SU-DHL-6 (cell line): ENCODE measurements around the gene GCFC2.

Source experiments
- H2AFZ ChIP-seq: fragments of 200-600 bp; sonication (generic); 2 replicates; pipeline ENCODE4 v1.6.1; 2014; ENCODE audit warnings: low read depth, mild to moderate bottlenecking, moderate library complexity, mixed read lengths, antibody characterized with exemption, low read length; ENCODE audit not compliant: severe bottlenecking
- H3F3A ChIP-seq: fragments of 200-600 bp; shearing (Covaris generic); 2 replicates; pipeline ENCODE4 v1.6.0; 2016; ENCODE audit warnings: antibody characterized with exemption, mild to moderate bottlenecking; ENCODE audit not compliant: insufficient read depth
- H3K27ac ChIP-seq: fragments of 200-600 bp; sonication (generic); 2 replicates; pipeline ENCODE4 v1.5.1; 2016; ENCODE audit warnings: low read depth, mild to moderate bottlenecking, low read length, moderate library complexity, mixed read lengths
- H3K27me3 ChIP-seq: fragments of 200-600 bp; sonication (generic), shearing (Covaris generic); 2 replicates; pipeline ENCODE4 v1.6.0; 2014; ENCODE audit warnings: mild to moderate bottlenecking, low read length
- H3K36me3 ChIP-seq: fragments of 200-600 bp; sonication (generic); 2 replicates; pipeline ENCODE4 v1.6.1; 2014; ENCODE audit warnings: mild to moderate bottlenecking, low read length, mixed read lengths
- H3K4me2 ChIP-seq: fragments of 300-600, 200-600 bp; shearing (Covaris generic), sonication (generic); 2 replicates; pipeline ENCODE4 v1.6.0; 2014; ENCODE audit warnings: low read length, low read depth, mild to moderate bottlenecking; ENCODE audit not compliant: poor library complexity, severe bottlenecking
- H3K4me3 ChIP-seq: fragments of 200-600 bp; sonication (generic); 2 replicates; pipeline ENCODE4 v1.5.1; 2014; ENCODE audit warnings: antibody characterized with exemption, low read length, mild to moderate bottlenecking, mixed read lengths; ENCODE audit not compliant: insufficient read depth, poor library complexity, severe bottlenecking
- H3K79me2 ChIP-seq: fragments of 200-600 bp; sonication (generic); 2 replicates; pipeline ENCODE4 v1.6.1; 2014; ENCODE audit warnings: mild to moderate bottlenecking, low read length, moderate library complexity; ENCODE audit not compliant: insufficient read depth
- H3K9ac ChIP-seq: fragments of 200-600 bp; sonication (generic); 2 replicates; pipeline ENCODE4 v1.7.0; 2014; ENCODE audit warnings: mild to moderate bottlenecking, low read length
- H3K9me2 ChIP-seq: fragments of 200-600 bp; sonication (generic); replicated peaks from 2 replicates; pipeline ENCODE4 v1.6.1; 2014; ENCODE audit warnings: low read length; ENCODE audit not compliant: insufficient read depth
- H3K9me3 ChIP-seq: fragments of 200-600 bp; sonication (generic); 2 replicates; pipeline ENCODE4 v1.6.1; 2014; ENCODE audit warnings: low read length, mixed read lengths; ENCODE audit not compliant: insufficient read depth
- H4K20me1 ChIP-seq: fragments of 200-600 bp; sonication (generic); 2 replicates; pipeline ENCODE4 v1.6.1; 2014; ENCODE audit warnings: low read depth, mild to moderate bottlenecking, antibody characterized with exemption, low read length, moderate library complexity, mixed read lengths
- CTCF ChIP-seq: fragments of 200-600 bp; sonication (generic); IDR thresholded peaks from one replicate; pipeline ENCODE4 v1.5.1; 2017; ENCODE audit warnings: antibody characterized with exemption, mild to moderate bottlenecking, low read length, moderate library complexity; ENCODE audit not compliant: insufficient read depth, poor library complexity, severe bottlenecking
- EZH2phosphoT487 ChIP-seq: fragments of 200-600 bp; sonication (generic), shearing (Covaris generic); conservative IDR thresholded peaks from 2 replicates; pipeline ENCODE4 v1.6.1; 2018; ENCODE audit warnings: mild to moderate bottlenecking, antibody characterized with exemption, low read length, moderate library complexity, mixed read lengths

Gene GCFC2

GRCh38 chr2:75622929-75623328, 87.8 kb downstream of the GCFC2 start:
- H3K4me2 ChIP-seq: no peak overlapping the region
- no peaks in the 10 kb centered on the region; the same call in 1 of the 2 replicates for H3K9me2 ChIP-seq
- no peaks in the 10 kb centered on the region for H4K20me1 ChIP-seq
- H3K9me3 ChIP-seq: no peaks in the 10 kb centered on the region
- H3K79me2 ChIP-seq: no peaks in the 10 kb centered on the region
- H3K36me3 ChIP-seq: no peaks in the 10 kb centered on the region
- H3K4me3 ChIP-seq: no peak overlapping the region
- no peaks in the 10 kb centered on the region for H3F3A ChIP-seq
- TF ChIP-seq EZH2phosphoT487: no peak
- TF ChIP-seq CTCF: no peak
- no peaks in the 10 kb centered on the region; the same call in 1 of the 2 replicates for H3K27me3 ChIP-seq
- H3K27ac ChIP-seq: no peak overlapping the region
- no peak overlapping the region for H3K9ac ChIP-seq
- H2AFZ ChIP-seq: no peak overlapping the region

- no peaks in the 10 kb centered on the region; the same call in 1 of the 2 replicates for H3K27me3 ChIP-seq
- no peaks in the 10 kb centered on the region for H3K9me3 ChIP-seq
- H4K20me1 ChIP-seq: no peaks in the 10 kb centered on the region
- no peak overlapping the region for H3K4me2 ChIP-seq
- TF ChIP-seq CTCF (no peak), EZH2phosphoT487 (no peak)
- H3K36me3 ChIP-seq: no peaks in the 10 kb centered on the region
- no peaks in the 10 kb centered on the region for H3F3A ChIP-seq
- H3K9me2 ChIP-seq: no peaks in the 10 kb centered on the region; the same call in 1 of the 2 replicates
- H3K4me3 ChIP-seq: no peak overlapping the region
- H3K27ac ChIP-seq: no peak overlapping the region
- no peaks in the 10 kb centered on the region for H3K79me2 ChIP-seq
- H3K9ac ChIP-seq: no peak overlapping the region
- H2AFZ ChIP-seq: no peak overlapping the region
Measured at GRCh38 chr2:75622500-75622899, 88.2 kb downstream of the GCFC2 start.

- Histone ChIP-seq H3K9ac (no peak overlapping the region), H3K79me2 (no peaks in the 10 kb centered on the region), H3K4me3 (no peak overlapping the region), H3K9me3 (no peaks in the 10 kb centered on the region), H3K36me3 (no peaks in the 10 kb centered on the region), H3K4me2 (no peak overlapping the region), H3K27me3 (no peaks in the 10 kb centered on the region; the same call in 1 of the 2 replicates), H3K27ac (no peak overlapping the region), H3K9me2 (no peaks in the 10 kb centered on the region; the same call in 1 of the 2 replicates), H3F3A (no peaks in the 10 kb centered on the region), H2AFZ (no peak overlapping the region), H4K20me1 (no peaks in the 10 kb centered on the region)
- TF ChIP-seq EZH2phosphoT487: no peak
- TF ChIP-seq CTCF: no peak
Measured at GRCh38 chr2:75621228-75621627, 89.5 kb downstream of the GCFC2 start.
